NT2/D1 (cell line): ENCODE data around the gene KDM2A.

Experiments used
- SUZ12 ChIP-seq: IDR thresholded peaks from 2 replicates; pipeline ENCODE4 v1.6.1; 2011; ENCODE audit not compliant: insufficient read length, insufficient read depth; ENCODE audit errors: extremely low read depth
- YY1 ChIP-seq: IDR thresholded peaks from 2 replicates; pipeline ENCODE4 v1.6.1; 2011; ENCODE audit not compliant: insufficient read length, insufficient read depth
- ZNF274 ChIP-seq: IDR thresholded peaks from 2 replicates; pipeline ENCODE4 v1.6.1; 2011; ENCODE audit warnings: mild to moderate bottlenecking, low read depth, low read length

- peak; percentile 85 for TF ChIP-seq YY1
- no peak for TF ChIP-seq ZNF274
- no peak for TF ChIP-seq SUZ12
Measured at GRCh38 chr11:67118801-67119584, at the start of gene KDM2A.
